GM10266 (cell line): ENCODE measurements around the gene CHD2.
"Not testable (repeated sequence)": the region's sequence is repeated elsewhere in the genome, so short reads cannot be mapped to it uniquely, and the experiment has no call there.

ENCODE experiments used
- DNase-seq: peaks from one replicate; pipeline ENCODE4 v3.0.0; 2012; ENCODE audit errors: extremely low spot score
- CTCF ChIP-seq: IDR thresholded peaks from 2 replicates; pipeline ENCODE4 v1.5.1; 2012; ENCODE audit warnings: mild to moderate bottlenecking, low read depth; ENCODE audit not compliant: control insufficient read depth, insufficient read depth; ENCODE audit errors: missing control alignments

CHD2 gene

GRCh38 chr15:92899948-92900730 lies at the start of gene CHD2:
Gene CHD2 (plus strand): TSS chr15:92900324. CDS start chr15:92901238, 914 bp downstream.
- peak; percentile 81 for DNase-seq
- TF ChIP-seq CTCF: no peak

GRCh38 chr15:92853222-92853621 lies 46.9 kb upstream of the CHD2 start:
- DNase-seq: no peak
- no peak for TF ChIP-seq CTCF

GRCh38 chr15:92861742-92862141 lies 38.4 kb upstream of the CHD2 start:
- no peak for DNase-seq
- no peak for TF ChIP-seq CTCF

- no peak for TF ChIP-seq CTCF
- DNase-seq: no peak
Measured at GRCh38 chr15:92864127-92864814, 35.9 kb upstream of the CHD2 start.

GRCh38 chr15:92869263-92869940 lies 30.7 kb upstream of the CHD2 start:
- TF ChIP-seq CTCF: no peak
- DNase-seq: no peak

GRCh38 chr15:92870010-92870591 lies 30.0 kb upstream of the CHD2 start:
- no peak for TF ChIP-seq CTCF
- no peak for DNase-seq

GRCh38 chr15:92872967-92873366 lies 27.2 kb upstream of the CHD2 start:
- DNase-seq: not testable (repeated sequence)
